GM21447 (cell line): ENCODE data around the gene GSN.
A peak's percentile ranks its signal among the peaks of the same experiment; 100 is the strongest.

Experiments used
- ATAC-seq: cut with Tn5 transposase; IDR thresholded peaks from one replicate; pipeline ENCODE4 v1.9.1; 2021; ENCODE audit not compliant: unreplicated experiment

Gene GSN

GRCh38 chr9:121368745-121369144 lies 100.8 kb downstream of the GSN start:
- no peak for ATAC-seq

GRCh38 chr9:121369595-121370265 lies 101.8 kb downstream of the GSN start, which contains the start of gene STOM:
STOM (minus strand) TSS chr9:121370250; CDS start chr9:121370187, 63 bp downstream.
- ATAC-seq = peak; percentile 56

GRCh38 chr9:121371495-121372061 lies 103.6 kb downstream of the GSN start:
- ATAC-seq = no peak

- no peak for ATAC-seq
Measured at GRCh38 chr9:121372239-121373010, 104.5 kb downstream of the GSN start.

GRCh38 chr9:121373011-121373729 lies 105.2 kb downstream of the GSN start:
- no peak for ATAC-seq

GRCh38 chr9:121376214-121376830 lies 108.4 kb downstream of the GSN start:
- no peak for ATAC-seq

- no peak for ATAC-seq
Measured at GRCh38 chr9:121380846-121381245, 112.9 kb downstream of the GSN start.
